ENCODE data around the gene CD9.

The CD9 gene

DNA sequence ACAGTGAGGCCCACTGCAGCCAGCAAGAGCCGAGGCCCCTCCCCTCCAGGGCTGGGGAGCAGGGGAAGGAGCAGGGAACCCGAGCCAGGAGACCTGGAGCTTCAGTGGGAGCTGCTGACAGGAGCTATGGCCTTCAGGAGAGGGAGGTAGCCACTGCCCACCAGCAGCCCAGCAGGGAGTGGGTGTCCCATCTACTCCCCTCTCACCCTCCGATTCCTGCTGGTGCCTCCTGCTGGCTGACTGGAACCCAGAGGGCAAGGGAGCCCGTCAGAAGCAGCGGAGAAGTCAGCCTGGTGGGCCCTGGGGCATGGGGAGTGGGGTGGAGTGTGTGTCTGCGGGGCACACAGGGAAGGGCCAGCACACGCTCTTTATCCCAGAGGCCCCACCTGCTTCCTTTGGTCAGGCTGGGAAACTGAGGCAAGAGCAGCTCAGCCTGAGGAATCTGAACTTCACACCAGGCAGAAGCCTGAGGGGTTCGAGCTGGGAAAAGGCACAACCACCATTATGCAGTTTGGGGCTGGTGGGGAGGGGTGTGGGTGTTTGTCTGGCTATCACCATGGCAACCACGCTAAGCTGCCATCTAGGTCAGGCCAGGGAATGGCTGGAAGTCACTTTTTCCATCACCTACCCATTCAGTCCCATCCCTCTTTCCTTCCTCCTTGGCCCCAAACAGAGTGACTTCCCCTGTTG, 73.5 kb downstream of the CD9 start:
- TF ChIP-seq, protein P1, sequence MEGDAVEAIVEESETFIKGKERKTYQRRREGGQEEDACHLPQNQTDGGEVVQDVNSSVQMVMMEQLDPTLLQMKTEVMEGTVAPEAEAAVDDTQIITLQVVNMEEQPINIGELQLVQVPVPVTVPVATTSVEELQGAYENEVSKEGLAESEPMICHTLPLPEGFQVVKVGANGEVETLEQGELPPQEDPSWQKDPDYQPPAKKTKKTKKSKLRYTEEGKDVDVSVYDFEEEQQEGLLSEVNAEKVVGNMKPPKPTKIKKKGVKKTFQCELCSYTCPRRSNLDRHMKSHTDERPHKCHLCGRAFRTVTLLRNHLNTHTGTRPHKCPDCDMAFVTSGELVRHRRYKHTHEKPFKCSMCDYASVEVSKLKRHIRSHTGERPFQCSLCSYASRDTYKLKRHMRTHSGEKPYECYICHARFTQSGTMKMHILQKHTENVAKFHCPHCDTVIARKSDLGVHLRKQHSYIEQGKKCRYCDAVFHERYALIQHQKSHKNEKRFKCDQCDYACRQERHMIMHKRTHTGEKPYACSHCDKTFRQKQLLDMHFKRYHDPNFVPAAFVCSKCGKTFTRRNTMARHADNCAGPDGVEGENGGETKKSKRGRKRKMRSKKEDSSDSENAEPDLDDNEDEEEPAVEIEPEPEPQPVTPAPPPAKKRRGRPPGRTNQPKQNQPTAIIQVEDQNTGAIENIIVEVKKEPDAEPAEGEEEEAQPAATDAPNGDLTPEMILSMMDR (conservative IDR thresholded peaks at IDR 0.05; ENCODE audit: low read depth, low read length) = peak; percentile 17
- DNase-seq (ENCODE audit: low read depth) = no peak
- no peak overlapping the region for H3K4me3 ChIP-seq (ENCODE audit: low read depth, low read length)

DNA sequence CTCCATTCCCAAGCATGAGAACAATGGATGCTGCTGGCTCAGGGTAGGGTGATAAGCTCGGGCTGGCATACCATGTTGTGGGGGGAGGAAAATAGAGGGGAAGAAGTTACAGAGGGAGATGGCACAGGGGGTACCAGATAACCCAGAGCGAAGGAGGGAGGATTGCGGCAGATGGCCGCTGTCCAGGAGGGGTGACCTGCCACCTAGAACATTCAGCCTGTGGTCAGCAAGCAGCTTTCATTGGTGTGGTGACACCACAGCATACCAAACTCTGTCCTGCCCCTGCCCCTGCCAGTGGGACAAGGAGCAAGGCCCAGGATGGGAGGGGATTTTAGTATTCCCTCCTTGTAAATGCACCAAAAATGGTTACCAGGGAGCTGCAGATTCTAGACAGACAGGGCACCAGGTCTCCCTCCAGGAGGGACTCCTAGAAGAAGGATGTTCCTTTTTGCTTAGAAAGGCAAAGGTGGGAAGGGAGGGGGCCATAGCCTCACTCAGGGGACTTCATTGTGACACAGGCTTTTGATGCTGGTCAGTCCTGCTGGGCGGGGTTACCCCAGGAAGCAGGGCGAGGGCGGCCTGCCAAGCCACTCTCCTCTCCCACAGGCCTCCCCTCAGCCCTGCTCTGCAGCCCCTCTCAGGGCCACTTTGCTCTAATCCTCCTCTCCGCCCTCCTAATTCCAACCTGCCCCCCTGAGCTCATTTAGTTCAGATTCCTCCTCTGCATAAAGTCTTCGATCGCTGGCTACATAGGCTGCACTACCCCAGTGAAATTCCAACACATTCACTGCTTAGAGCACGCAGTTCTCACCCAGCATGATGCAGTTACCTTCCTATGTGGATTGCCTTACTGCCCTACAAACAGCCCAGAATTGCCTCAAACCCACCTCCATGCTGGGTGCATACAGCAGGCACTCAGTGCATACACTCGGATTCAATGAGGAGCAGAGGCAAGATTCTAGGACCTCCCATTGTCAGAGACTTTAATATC, 74.3 kb downstream of the CD9 start:
- H3K4me3 ChIP-seq (ENCODE audit: low read depth, low read length) = no peak overlapping the region
- no peak for DNase-seq (ENCODE audit: low read depth)
- TF ChIP-seq, protein P1 (conservative IDR thresholded peaks at IDR 0.05; ENCODE audit: low read depth, low read length) = no peak

DNA sequence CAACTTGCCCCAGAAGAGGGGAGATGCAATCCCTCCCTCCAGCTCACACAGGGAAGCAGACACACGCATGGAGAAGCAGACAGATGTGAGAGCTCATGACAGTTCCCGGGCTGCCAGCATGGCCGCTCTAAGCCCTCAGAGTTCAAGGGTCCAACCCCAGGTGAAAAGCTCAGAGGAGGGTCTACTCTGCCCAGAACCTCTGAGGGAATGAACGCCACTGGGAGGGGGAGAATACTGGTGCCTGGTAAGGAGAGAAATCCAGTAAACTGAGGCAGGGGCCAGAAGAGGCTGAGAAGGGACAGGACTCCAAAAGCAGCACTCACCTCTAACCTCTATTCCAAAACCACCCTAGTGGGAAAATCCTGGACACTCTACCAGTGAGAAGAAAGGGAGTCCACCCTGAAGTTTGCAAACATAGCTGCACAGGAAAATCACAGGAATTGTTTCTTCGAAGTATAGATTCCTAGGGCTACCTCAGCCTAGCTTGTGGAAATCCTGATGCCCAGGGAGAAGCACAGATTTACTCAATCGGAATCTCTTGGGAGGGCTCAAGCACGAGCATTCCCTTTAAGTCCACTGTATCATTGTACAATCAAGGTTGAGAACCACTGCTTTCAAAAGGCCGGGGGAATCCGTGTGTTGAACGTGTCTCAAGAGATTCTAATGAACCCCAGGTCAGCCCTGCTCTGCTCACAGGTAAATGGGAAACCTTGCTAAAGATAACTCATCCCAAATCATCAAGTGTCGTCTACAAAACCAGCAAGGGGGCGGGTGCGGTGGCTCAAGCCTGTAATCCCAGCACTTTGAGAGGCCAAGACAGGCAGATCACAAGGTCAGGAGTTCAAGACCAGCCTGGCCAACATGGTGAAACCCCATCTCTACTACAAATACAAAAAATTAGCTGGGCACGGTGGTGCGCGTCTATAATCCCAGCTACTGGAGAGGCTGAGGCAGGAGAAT, 76.0 kb downstream of the CD9 start:
- no peak for DNase-seq (ENCODE audit: low read depth)
- H3K4me3 ChIP-seq (ENCODE audit: low read depth, low read length) = no peak overlapping the region
- TF ChIP-seq, protein P1 (conservative IDR thresholded peaks at IDR 0.05; ENCODE audit: low read depth, low read length) = no peak

DNA sequence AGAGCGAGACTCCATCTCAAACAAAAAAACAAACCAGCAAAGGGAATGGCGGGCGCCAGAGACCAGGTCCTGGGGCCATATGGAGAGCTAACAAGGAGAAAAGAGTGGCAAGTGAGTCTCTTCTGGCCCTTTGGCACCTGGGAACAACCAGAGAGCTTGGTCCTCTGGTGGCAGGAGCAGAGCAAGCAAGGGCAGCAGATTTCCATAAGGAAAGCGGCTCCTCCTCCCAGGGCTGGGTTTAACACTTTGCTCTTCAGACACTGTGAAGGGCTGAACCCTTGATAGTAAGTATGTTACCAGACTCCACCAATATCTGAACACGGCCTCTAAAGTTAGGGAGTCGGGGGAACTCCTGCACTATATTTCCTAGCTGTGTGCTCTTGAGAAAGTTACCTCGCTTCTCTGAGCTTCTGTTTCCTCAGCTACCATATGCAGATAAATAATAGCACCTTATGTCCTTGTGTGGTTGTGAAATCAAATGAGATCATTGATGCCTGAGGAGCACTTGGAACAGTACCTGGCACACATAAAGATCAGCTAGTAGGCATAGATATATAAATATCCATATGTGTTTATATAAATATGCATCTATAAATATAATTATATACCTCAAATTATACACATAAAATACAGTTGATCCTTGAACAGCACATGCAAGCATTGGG, 76.9 kb downstream of the CD9 start:
- DNase-seq (ENCODE audit: low read depth) = no peak
- TF ChIP-seq, protein P1 (conservative IDR thresholded peaks at IDR 0.05; ENCODE audit: low read depth, low read length) = no peak
- H3K4me3 ChIP-seq (ENCODE audit: low read depth, low read length) = no peak overlapping the region

DNA sequence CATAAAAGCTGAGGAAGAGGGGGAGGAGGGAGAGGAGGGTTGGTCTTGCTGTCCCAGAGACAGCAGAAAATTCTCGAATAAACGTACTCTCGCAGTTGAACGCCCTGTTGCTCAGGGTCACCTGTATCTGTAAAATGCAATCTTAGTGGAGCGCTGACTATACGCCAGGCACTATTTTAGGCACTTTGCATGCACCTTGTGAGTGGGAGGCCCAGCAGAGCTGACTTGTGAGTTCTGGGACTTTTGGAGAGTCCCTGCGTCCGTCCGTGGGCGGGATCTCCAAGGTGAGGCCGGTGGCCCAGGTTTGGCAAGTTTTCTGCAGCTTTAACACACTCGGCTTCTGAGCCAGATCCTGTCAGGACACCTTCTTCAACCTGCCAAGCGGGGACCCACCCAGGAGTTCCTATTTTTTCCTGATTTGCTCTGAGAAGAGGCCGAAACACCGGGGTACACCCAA, 77.8 kb downstream of the CD9 start:
- DNase-seq (ENCODE audit: low read depth) = no peak
- TF ChIP-seq, protein P1 (conservative IDR thresholded peaks at IDR 0.05; ENCODE audit: low read depth, low read length) = no peak
- H3K4me3 ChIP-seq (ENCODE audit: low read depth, low read length) = peak overlapping the region; percentile 57
